GM18511 (cell line): ENCODE data around the gene ARNT2.

Experiments used
- ATAC-seq: cut with Tn5 transposase; IDR thresholded peaks from one replicate; pipeline ENCODE4 v1.9.1; 2021; ENCODE audit warnings: mild to moderate bottlenecking, moderate library complexity; ENCODE audit not compliant: unreplicated experiment

Gene ARNT2

GRCh38 chr15:80441041-80441440 is 36.9 kb downstream of the ARNT2 start:
- ATAC-seq, result no peak

- ATAC-seq, result no peak
These were observed 37.5 kb downstream of the ARNT2 start for GRCh38 chr15:80441714-80442113.

DNA sequence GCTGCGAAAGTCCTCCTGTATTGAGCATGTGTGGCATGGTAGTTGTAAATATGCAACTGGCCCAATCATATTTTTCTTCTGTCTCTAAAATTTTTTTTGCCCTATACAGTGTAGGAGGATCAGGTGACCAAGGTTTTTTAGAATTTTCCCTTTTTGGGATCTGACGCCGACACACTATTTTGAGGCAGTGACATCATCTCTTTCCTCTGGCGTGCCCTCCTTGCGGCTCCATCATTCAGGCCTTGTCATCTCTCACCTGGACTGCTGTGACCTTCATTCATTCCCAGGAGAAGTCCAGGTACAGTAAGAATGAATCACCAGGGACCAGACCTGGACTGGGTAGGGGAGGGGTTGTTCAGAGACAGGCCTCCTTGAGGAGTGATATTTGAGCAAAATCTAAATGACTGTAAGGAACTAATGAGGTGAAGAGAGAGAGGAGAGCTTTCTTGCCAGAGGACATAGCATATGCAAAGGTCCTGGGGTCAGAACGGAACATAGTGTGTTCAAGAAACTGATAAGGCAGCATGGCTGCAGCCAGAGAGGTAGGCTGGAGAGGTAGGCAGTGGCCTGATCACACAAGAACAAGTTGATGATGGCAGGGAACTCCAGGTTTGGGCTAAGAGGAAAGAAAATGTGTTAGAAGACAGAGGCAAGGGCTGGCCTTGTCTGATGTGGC is 38.7 kb downstream of the ARNT2 start:
- no peak for ATAC-seq

DNA sequence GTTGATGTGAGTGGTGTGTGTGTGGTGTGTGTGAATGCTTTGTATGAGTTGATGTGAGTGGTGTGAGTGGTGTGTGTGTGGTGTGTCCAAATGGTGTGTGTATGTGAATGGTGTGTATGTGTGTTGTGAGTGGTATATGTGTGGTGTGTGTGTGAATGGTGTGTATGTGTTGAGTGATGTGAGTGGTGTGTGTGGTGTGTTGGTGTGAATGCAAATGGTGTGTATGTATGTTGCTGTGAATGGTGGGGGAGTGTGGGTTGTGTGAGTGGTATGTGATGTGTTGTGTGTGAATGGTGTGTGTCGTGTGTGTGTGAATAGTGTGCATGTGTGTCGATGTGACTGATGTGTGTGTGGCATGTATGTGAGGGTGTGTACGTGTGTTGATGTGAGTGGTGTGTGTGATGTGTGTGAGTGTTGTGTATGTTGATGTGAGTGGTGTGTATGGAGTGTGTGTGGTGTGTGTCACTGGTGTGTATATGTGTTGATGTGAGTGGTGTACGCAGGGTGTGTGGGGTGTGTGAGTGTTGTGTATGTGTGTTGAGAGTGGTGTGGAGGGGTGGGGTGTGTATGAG is 40.6 kb downstream of the ARNT2 start:
- no peak for ATAC-seq

DNA sequence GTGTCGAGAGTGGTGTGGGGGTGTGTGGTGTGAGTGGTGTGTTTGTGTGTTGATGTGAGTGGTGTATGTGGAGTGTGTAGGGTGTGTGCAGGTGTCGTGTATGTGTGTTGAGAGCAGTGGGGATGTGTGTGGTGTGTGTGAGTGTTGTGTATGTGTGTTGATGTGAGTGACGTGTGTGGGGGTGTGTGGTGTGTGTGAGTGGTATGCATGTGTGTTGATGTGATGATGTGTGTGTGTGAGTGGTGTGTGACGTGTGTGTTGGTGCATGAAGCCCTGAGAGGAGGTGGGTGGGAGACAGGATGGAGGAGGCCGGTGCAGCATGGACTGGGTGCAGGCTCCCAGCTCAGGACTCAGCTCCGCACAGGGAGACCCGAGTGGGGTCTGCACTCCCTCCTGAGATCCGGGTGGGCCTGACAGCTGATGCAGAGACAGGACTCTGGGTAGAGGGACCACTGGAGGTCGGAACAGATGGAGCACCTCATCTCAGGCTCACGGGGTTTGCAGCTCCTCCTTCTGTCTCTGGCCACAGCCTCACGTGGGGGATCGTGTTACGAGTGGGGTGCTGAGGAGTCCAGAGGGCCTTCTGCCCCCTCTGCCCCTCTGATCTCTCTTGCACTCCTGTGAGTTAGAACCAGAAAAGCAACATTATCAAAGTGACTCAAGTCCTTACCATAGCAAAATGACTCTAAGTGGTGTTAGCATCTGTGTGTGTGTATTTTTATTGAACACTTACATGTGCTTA is 41.3 kb downstream of the ARNT2 start:
- ATAC-seq, result no peak

GRCh38 chr15:80447077-80447476 is 42.9 kb downstream of the ARNT2 start:
- no peak for ATAC-seq

DNA sequence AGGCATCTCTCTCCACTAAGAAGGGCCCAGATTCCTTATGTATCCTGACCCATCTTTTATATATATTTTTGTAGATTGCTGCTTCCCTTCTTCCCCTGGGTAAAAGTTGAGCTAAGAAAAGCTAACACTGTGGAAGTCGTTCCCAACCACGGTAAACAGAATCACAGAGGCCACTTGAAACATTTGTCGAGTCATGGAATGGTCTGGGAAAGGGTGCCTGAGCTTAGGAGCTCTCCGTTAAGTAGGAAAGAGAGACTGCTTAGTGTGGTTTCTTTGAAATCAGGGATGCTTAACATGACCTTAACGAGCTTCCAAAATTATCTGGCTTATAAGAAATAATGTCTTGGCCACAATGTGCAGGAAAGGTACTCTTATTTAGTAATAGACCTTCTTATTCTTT is 45.6 kb downstream of the ARNT2 start:
- no peak for ATAC-seq

DNA sequence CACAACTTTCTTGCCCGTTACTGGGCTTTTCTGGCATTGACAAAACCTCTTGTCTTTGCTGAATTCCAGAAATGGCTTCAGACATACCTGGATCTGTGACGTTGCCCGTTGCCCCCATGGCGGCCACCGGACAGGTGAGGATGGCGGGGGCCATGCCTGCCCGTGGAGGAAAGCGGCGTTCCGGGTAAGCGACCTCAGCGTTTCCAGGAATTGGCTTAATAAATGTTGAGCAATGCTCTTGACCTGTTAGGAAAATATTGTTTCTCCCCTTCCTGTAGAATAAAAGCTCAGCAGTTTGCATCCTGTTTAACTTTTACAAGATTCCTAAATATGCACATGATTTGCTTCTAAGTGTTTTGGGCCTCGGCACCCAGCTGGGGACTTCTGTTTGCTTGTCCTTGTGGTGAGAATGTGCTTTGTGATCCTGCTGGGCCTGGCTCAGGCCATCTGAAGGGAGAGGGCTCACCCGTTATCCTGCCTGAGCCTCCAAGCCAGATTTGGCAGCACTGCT is 46.7 kb downstream of the ARNT2 start:
- no peak for ATAC-seq

DNA sequence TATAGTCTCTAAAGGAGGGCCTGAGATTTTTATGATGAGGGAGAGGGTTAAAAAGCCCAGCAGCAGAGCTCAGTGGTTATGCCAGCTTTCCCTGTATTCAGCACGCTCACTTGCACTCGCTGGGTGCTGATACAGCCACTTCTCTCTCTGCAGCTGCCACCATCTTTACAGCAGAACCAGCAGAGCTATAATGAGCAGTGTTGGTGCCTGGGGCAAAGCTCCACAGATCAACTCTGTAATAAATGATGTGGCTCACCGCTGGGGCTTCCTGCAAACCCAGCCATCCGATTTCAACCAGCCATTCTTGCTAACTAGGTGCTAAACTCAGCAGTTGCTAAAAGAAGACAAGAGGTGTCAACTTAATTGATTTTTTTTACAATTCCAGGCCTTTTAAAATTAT is 48.0 kb downstream of the ARNT2 start:
- ATAC-seq, result no peak

- ATAC-seq, result no peak
These were observed 51.0 kb downstream of the ARNT2 start for GRCh38 chr15:80455051-80455648.

- no peak for ATAC-seq
These were observed 51.7 kb downstream of the ARNT2 start for GRCh38 chr15:80455668-80456442.

- ATAC-seq, result no peak
These were observed 52.6 kb downstream of the ARNT2 start for GRCh38 chr15:80456517-80457492.

DNA sequence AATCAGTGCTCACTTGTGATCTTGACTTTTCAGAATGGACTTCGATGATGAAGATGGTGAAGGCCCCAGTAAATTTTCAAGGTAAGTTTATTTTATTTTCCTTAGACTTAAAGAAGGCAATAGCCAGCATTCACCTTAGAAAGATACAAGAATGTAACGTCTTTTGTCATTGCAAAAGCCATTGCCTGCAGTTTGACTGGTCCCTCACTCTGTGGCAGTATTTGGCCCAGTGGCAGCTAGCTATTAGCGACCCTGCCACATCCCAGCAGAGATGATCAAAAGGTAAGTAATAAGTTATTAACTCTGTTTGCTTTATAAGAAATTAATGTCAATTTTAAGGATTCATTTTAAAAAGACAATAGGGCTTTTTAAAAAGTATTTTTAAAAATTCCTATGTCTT is 53.7 kb downstream of the ARNT2 start:
- ATAC-seq, result no peak

DNA sequence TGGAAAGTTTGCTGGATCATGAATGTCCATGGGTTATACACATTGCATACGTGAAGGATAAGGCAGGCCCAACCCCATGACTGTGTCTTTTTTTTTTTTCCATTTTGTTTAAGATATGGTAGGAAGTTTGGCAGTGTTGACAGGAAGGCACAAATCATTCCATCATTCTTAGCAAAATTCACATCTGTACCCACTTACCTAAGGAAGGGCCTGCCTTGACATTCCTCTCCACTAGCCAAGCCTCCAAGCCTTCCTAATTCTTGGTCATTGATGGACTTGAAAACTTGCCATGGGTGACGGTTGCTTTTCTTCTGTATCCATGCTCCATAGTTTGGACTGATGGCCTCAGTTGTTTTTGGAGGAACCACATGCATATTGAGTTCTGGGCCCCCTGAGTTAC is 54.4 kb downstream of the ARNT2 start:
- no peak for ATAC-seq

DNA sequence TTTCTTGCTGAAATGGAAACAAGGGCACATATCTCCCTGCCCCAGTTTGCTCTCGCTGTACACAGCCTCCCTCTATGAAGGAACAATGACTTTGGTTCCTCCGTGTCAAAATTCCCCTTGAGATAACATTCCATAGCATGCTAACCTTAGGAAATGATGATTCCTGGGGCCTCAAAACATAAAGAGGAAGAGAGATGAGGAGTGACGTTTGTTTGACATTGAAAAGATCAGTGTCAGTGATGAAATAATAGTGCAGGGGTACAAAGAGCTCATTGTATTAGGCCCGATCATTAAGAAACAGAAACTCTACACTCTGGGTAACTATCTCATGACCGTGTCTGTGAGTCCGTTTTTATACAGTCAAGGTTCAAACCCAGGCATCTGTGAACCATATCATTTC is 55.2 kb downstream of the ARNT2 start:
- ATAC-seq, result no peak

DNA sequence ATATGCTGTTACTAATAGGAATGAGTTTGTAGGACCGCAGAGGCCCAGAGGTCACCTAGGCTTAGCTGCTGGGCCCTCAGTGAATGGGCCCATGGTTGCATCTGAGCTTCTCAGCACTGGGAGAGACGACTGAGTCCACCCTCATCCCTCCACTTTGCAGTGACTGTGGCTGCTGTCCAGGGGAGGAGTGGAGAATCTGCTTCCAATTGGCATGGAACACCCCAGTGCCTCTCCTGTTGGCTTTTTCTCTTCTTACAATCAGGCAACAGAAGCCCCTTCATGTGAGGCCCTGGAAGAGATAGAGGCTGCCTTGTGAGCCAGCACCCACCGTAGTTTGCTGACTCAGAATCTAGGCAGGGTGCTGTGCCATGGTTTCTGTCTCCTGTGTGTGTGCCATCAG is 55.6 kb downstream of the ARNT2 start:
- no peak for ATAC-seq

DNA sequence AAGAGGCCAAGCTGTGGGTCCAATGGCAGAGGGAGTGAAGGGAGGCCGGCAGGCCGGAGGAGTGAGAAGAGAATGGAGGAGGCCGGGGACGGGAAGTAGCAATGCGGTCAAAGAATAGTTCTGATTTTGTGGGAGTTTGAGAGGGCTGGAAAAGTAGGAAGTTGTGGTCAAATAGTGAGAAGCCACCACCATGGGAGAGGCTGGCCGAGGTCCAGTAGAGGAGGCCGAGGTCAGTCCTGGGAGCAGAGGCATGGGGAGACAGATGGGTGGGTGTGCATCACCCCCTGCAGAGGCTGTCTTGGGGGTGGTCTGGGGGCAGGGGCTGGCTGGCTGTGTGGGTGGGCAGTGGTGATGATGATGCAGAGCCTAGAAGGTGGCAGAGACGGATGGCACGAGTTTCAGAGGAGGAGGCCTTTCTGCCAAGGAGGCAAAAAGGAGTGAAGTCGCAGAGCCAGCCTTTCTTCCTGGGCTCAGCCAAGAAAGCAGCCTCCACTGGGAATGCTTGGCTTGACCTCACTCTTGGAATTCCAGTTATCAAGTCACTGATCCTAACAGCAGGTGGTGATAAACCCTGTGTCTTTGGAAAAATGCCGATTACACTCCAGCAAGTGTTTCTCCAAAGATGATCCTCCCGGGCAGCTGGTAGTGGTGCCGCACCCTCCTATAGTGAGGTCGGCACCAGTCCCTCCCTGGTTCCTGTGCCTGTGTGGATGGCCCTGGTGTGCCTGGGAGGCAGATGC is 57.3 kb downstream of the ARNT2 start:
- ATAC-seq, result no peak

DNA sequence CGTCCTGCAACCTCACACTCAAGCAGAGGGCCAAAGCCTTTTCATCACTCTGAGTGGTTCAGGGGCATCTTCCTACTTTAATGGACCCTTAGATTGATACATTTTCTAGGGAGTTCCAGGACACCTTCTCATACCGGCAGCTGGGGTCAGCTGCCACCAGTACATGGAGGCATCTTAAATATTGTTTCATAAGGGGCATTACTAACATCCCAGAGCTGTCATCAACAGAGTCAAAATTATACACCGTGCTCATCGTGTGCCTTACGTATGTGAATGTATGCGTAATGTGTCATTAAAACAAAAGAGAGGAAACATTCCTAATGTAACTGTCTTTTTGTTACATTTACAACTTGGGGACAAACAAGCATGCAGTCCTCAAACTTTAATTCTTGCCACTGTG is 57.9 kb downstream of the ARNT2 start:
- no peak for ATAC-seq

GRCh38 chr15:80462836-80463512 is 58.8 kb downstream of the ARNT2 start:
- ATAC-seq, result no peak
